Activated effector memory CD4-positive, alpha-beta T cell treated with Interleukin-2 at 50 U/mL for 16 hours (primary cell): ENCODE measurements around the gene VASN.
"Not testable (repeated sequence)": the region's sequence is repeated elsewhere in the genome, so short reads cannot be mapped to it uniquely, and the experiment has no call there.

Source experiments
- DNase-seq: peaks from one replicate; pipeline ENCODE4 v3.0.0-alpha.2; 2020

The VASN gene

GRCh38 chr16:4371357-4372000, at the start of gene VASN:
VASN (plus strand) TSS chr16:4371848; CDS start chr16:4380878, 9,030 bp downstream.
- DNase-seq = peak; percentile 60

- no peak for DNase-seq
Observed at GRCh38 chr16:4322121-4323052, 49.3 kb upstream of the VASN start.

- no peak for DNase-seq
Observed at GRCh38 chr16:4323071-4323844, 48.4 kb upstream of the VASN start.

GRCh38 chr16:4323845-4324488, 47.7 kb upstream of the VASN start:
- no peak for DNase-seq

GRCh38 chr16:4324492-4325252, 47.0 kb upstream of the VASN start:
- no peak for DNase-seq

GRCh38 chr16:4325253-4325758, 46.3 kb upstream of the VASN start:
- no peak for DNase-seq

- DNase-seq = no peak
Observed at GRCh38 chr16:4327386-4328045, 44.1 kb upstream of the VASN start.

GRCh38 chr16:4328046-4328781, 43.4 kb upstream of the VASN start:
- peak; percentile 20 for DNase-seq

GRCh38 chr16:4328782-4329775, 42.6 kb upstream of the VASN start:
- DNase-seq = no peak

GRCh38 chr16:4330277-4330874, 41.3 kb upstream of the VASN start:
- peak; percentile 52 for DNase-seq

GRCh38 chr16:4332083-4332482, 39.6 kb upstream of the VASN start:
- no peak for DNase-seq

- DNase-seq = no peak
Observed at GRCh38 chr16:4332623-4333307, 38.9 kb upstream of the VASN start.

GRCh38 chr16:4333308-4333638, 38.4 kb upstream of the VASN start:
- DNase-seq = no peak

GRCh38 chr16:4333714-4334113, 37.9 kb upstream of the VASN start:
- DNase-seq = not testable (repeated sequence)

GRCh38 chr16:4334724-4335495, 36.7 kb upstream of the VASN start:
- DNase-seq = no peak

GRCh38 chr16:4336701-4337539, 34.7 kb upstream of the VASN start:
- no peak for DNase-seq
